Astrocyte of the cerebellum (primary cell): ENCODE results near the gene CYP26B1.

Experiments
- DNase-seq: peaks from one replicate; pipeline ENCODE4 v3.0.0-alpha.2; 2011; ENCODE audit warnings: low read depth
- H3K4me3 ChIP-seq: 2 replicates; pipeline ENCODE4 v1.5.1; 2011; ENCODE audit warnings: mild to moderate bottlenecking, low read depth, low read length, moderate library complexity
- CTCF ChIP-seq: IDR thresholded peaks from 2 replicates; pipeline ENCODE4 v1.5.1; 2012; ENCODE audit warnings: low read length, low read depth, moderate library complexity, mild to moderate bottlenecking; ENCODE audit errors: missing control alignments
- in situ Hi-C: cut with HindIII; loops from 2 replicates; pipeline ENCODE4 v1.10.0; 2017; ENCODE audit warnings: low sequenced_read_pairs

The CYP26B1 gene

GRCh38 chr2:72132981-72133720 lies 14.5 kb downstream of the CYP26B1 start:
- H3K4me3 ChIP-seq = no peak overlapping the region
- in situ Hi-C loops = loop anchor here (25.0 kb wide), 1 partner anchor 321 kb away; no protein-coding TSS in a partner anchor
- no peak for TF ChIP-seq CTCF
- DNase-seq = no peak

GRCh38 chr2:72131916-72132841 lies 15.5 kb downstream of the CYP26B1 start:
- H3K4me3 ChIP-seq = no peak overlapping the region
- in situ Hi-C loops = loop anchor here (25.0 kb wide), 1 partner anchor 320 kb away; no protein-coding TSS in a partner anchor
- no peak for DNase-seq
- no peak for TF ChIP-seq CTCF

GRCh38 chr2:72131371-72131891 lies 16.2 kb downstream of the CYP26B1 start:
- TF ChIP-seq CTCF = no peak
- H3K4me3 ChIP-seq = no peak overlapping the region
- in situ Hi-C loops = loop anchor here (25.0 kb wide), 1 partner anchor 319 kb away; no protein-coding TSS in a partner anchor
- no peak for DNase-seq

- TF ChIP-seq CTCF = no peak
- H3K4me3 ChIP-seq = no peak overlapping the region
- in situ Hi-C loops = loop anchor here (25.0 kb wide), 1 partner anchor 319 kb away; no protein-coding TSS in a partner anchor
- DNase-seq = no peak
Observed at GRCh38 chr2:72130659-72131360, 16.9 kb downstream of the CYP26B1 start.

GRCh38 chr2:72129681-72130340 lies 17.9 kb downstream of the CYP26B1 start:
- H3K4me3 ChIP-seq = no peak overlapping the region
- no peak for DNase-seq
- TF ChIP-seq CTCF = no peak
- in situ Hi-C loops = loop anchor here (25.0 kb wide), 1 partner anchor 318 kb away; no protein-coding TSS in a partner anchor
